OCI-LY7 (cell line): Measurements from ENCODE around the gene OSBP.

Source experiments
- EZH2phosphoT487 ChIP-seq: fragments of 200-600 bp; sonication (generic); IDR thresholded peaks from 2 replicates; pipeline ENCODE4 v1.6.1; 2018; ENCODE audit warnings: low read depth, borderline replicate concordance, mild to moderate bottlenecking, mixed run types, antibody characterized with exemption, low read length, moderate library complexity, mixed read lengths
- TF ChIP-seq, protein P1 (sequence below): fragments of 200-600 bp; sonication (generic); conservative IDR thresholded peaks from 2 replicates; pipeline ENCODE4 v1.5.1; 2014; ENCODE audit warnings: mild to moderate bottlenecking, antibody characterized with exemption, low read length, moderate library complexity, mixed read lengths

- TF ChIP-seq, protein P1, sequence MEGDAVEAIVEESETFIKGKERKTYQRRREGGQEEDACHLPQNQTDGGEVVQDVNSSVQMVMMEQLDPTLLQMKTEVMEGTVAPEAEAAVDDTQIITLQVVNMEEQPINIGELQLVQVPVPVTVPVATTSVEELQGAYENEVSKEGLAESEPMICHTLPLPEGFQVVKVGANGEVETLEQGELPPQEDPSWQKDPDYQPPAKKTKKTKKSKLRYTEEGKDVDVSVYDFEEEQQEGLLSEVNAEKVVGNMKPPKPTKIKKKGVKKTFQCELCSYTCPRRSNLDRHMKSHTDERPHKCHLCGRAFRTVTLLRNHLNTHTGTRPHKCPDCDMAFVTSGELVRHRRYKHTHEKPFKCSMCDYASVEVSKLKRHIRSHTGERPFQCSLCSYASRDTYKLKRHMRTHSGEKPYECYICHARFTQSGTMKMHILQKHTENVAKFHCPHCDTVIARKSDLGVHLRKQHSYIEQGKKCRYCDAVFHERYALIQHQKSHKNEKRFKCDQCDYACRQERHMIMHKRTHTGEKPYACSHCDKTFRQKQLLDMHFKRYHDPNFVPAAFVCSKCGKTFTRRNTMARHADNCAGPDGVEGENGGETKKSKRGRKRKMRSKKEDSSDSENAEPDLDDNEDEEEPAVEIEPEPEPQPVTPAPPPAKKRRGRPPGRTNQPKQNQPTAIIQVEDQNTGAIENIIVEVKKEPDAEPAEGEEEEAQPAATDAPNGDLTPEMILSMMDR: no peak
- no peak for TF ChIP-seq EZH2phosphoT487
Observed at GRCh38 chr11:59574932-59575502, 40.6 kb downstream of the OSBP start.
